H1 (cell line): Measurements from ENCODE around the gene LHPP. TPM values are rescaled to one million over a fixed set of nuclear protein-coding genes. Genes with fewer than 3 reads are reported as not detected.

Source experiments
- CTCF ChIA-PET: fragments of 300-600 bp; sonication (Branson Sonifier 250); formaldehyde crosslinking; loops from one replicate; lab custom pipeline; 2021; ENCODE audit not compliant: partially characterized antibody; lab: Charles Lee
- POLR2A ChIA-PET: fragments of 300-600 bp; sonication (Branson Sonifier 250); formaldehyde crosslinking; loops from one replicate; lab custom pipeline; 2021; ENCODE audit warnings: inconsistent platforms; ENCODE audit not compliant: partially characterized antibody; lab: Charles Lee
- DNase-seq, 2 experiments: peaks; one replicate each; pipeline versions ENCODE4 v3.0.0 to v3.0.0-alpha.2; 2010 to 2022; ENCODE audit warnings: low spot score in 2 of 2, low read depth in 1 of 2, mixed read lengths in 1 of 2
- FAIRE-seq: peaks from 2 replicates; lab custom pipeline; 2011; peaks lifted over from hg19 to GRCh38; lab: Jason Lieb, UNC
- H2AFZ ChIP-seq: 2 replicates; pipeline ENCODE4 v1.8.1; 2012; ENCODE audit warnings: low read length, inconsistent platforms
- H2AK5ac ChIP-seq: 2 replicates; pipeline ENCODE4 v1.6.1; 2013; ENCODE audit warnings: low read depth, low read length
- H2BK120ac ChIP-seq: replicated peaks from 2 replicates; pipeline ENCODE3; 2013; ENCODE audit warnings: low read depth, low read length, inconsistent platforms
- H2BK12ac ChIP-seq: 2 replicates; pipeline ENCODE4 v1.6.1; 2013; ENCODE audit warnings: low read depth, low read length
- H2BK15ac ChIP-seq: 2 replicates; pipeline ENCODE4 v1.6.1; 2013; ENCODE audit warnings: low read length
- H2BK20ac ChIP-seq: 2 replicates; pipeline ENCODE4 v1.6.1; 2013; ENCODE audit warnings: low read length
- H2BK5ac ChIP-seq: 2 replicates; pipeline ENCODE4 v1.6.1; 2013; ENCODE audit warnings: low read depth, low read length
- H3K14ac ChIP-seq: 2 replicates; pipeline ENCODE4 v1.6.1; 2013; ENCODE audit warnings: inconsistent platforms; ENCODE audit not compliant: insufficient read length
- H3K18ac ChIP-seq: 2 replicates; pipeline ENCODE4 v1.6.1; 2013; ENCODE audit warnings: low read length; ENCODE audit errors: extremely low read depth
- H3K23ac ChIP-seq: 2 replicates; pipeline ENCODE4 v1.6.1; 2013; ENCODE audit warnings: inconsistent platforms; ENCODE audit not compliant: insufficient read length
- H3K23me2 ChIP-seq: 2 replicates; pipeline ENCODE4 v1.6.1; 2013; ENCODE audit warnings: low read depth, low read length
- H3K27ac ChIP-seq: 2 replicates; pipeline ENCODE4 v1.6.1; 2011; ENCODE audit warnings: low read depth, low read length, inconsistent platforms
- H3K27me3 ChIP-seq, 4 experiments: replicated peaks in 1 of 4; 1 replicate in 1 of 4; 2 replicates in 3 of 4; pipeline versions ENCODE4 v1.6.1 to v1.8.1; 2011 to 2013; ENCODE audit warnings: low read length in 3 of 4, mild to moderate bottlenecking in 3 of 4, inconsistent platforms in 2 of 4, mixed read lengths in 2 of 4, moderate library complexity in 1 of 4; ENCODE audit not compliant: control insufficient read depth in 3 of 4, insufficient read depth in 3 of 4; ENCODE audit errors: extremely low read depth in 1 of 4
- H3K36me3 ChIP-seq, 4 experiments: 2 replicates each; pipeline versions ENCODE4 v1.6.1 to v1.8.1; 2011 to 2013; ENCODE audit warnings: mild to moderate bottlenecking in 4 of 4, low read length in 3 of 4, moderate library complexity in 2 of 4, control low read depth in 1 of 4, inconsistent platforms in 1 of 4; ENCODE audit not compliant: insufficient read depth in 4 of 4, control insufficient read depth in 2 of 4
- H3K4ac ChIP-seq: replicated peaks from 2 replicates; pipeline ENCODE3; 2013; ENCODE audit warnings: low read length, low read depth, mixed read lengths, inconsistent platforms; ENCODE audit not compliant: insufficient read length
- H3K4me1 ChIP-seq, 4 experiments: replicated peaks in 1 of 4; 1 replicate in 1 of 4; 2 replicates in 3 of 4; pipeline versions ENCODE4 v1.6.1 to v1.8.1; 2011 to 2013; ENCODE audit warnings: low read length in 3 of 4, inconsistent platforms in 2 of 4, mixed read lengths in 1 of 4; ENCODE audit not compliant: insufficient read depth in 4 of 4, control insufficient read depth in 3 of 4
- H3K4me2 ChIP-seq, 2 experiments: 2 replicates each; pipeline versions ENCODE4 v1.6.1 to v1.8.1; 2011 to 2013; ENCODE audit warnings: low read depth in 2 of 2, low read length in 2 of 2, control low read depth in 1 of 2, inconsistent platforms in 1 of 2, mild to moderate bottlenecking in 1 of 2; ENCODE audit not compliant: insufficient read depth in 1 of 2
- H3K4me3 ChIP-seq, 4 experiments: fragments of 200-600, 300-600 bp in 1 of 4; sonication (generic), shearing (Covaris generic), sonication (Bioruptor Twin) in 1 of 4; 2 replicates each; pipeline versions ENCODE4 v1.5.1 to v1.8.1; 2011 to 2016; ENCODE audit warnings: low read length in 4 of 4, low read depth in 3 of 4, control low read depth in 2 of 4, inconsistent platforms in 2 of 4, mild to moderate bottlenecking in 2 of 4, mixed read lengths in 1 of 4, moderate library complexity in 1 of 4; ENCODE audit not compliant: insufficient read depth in 2 of 4; ENCODE audit errors: extremely low read depth in 1 of 4
- H3K56ac ChIP-seq: replicated peaks from 2 replicates; pipeline ENCODE3; 2013; ENCODE audit warnings: low read depth, mild to moderate bottlenecking, mixed read lengths, low read length, inconsistent platforms; ENCODE audit not compliant: insufficient read length
- H3K79me1 ChIP-seq: 2 replicates; pipeline ENCODE4 v1.6.1; 2013; ENCODE audit warnings: low read depth, low read length, control low read depth
- H3K79me2 ChIP-seq, 2 experiments: 2 replicates each; pipeline versions ENCODE4 v1.6.1 to v1.8.1; 2012 to 2013; ENCODE audit warnings: low read length in 2 of 2, mild to moderate bottlenecking in 2 of 2, inconsistent platforms in 1 of 2; ENCODE audit not compliant: insufficient read depth in 2 of 2, control insufficient read depth in 1 of 2
- H3K9ac ChIP-seq, 4 experiments: replicated peaks in 1 of 4; 1 replicate in 1 of 4; 2 replicates in 3 of 4; pipeline versions ENCODE4 v1.6.1 to v1.8.1; 2011 to 2013; ENCODE audit warnings: low read depth in 3 of 4, low read length in 3 of 4, control low read depth in 2 of 4, mild to moderate bottlenecking in 2 of 4, moderate library complexity in 2 of 4, inconsistent platforms in 1 of 4; ENCODE audit errors: extremely low read depth in 1 of 4
- H3K9me3 ChIP-seq, 2 experiments: 2 replicates each; pipeline versions ENCODE4 v1.6.1 to v1.8.1; 2012 to 2013; ENCODE audit warnings: mild to moderate bottlenecking in 2 of 2, moderate library complexity in 2 of 2, control low read depth in 1 of 2, inconsistent platforms in 1 of 2, low read depth in 1 of 2, low read length in 1 of 2, mixed read lengths in 1 of 2; ENCODE audit not compliant: insufficient read depth in 2 of 2
- H4K20me1 ChIP-seq, 2 experiments: replicated peaks in 1 of 2; 2 replicates each; pipeline versions ENCODE3 to v1.8.1; 2011 to 2013; ENCODE audit warnings: inconsistent platforms in 2 of 2, low read length in 2 of 2, mild to moderate bottlenecking in 1 of 2; ENCODE audit not compliant: insufficient read depth in 2 of 2, control insufficient read depth in 1 of 2
- H4K5ac ChIP-seq: 2 replicates; pipeline ENCODE4 v1.6.1; 2013; ENCODE audit warnings: low read length, low read depth, mixed read lengths, inconsistent platforms; ENCODE audit not compliant: insufficient read length
- H4K8ac ChIP-seq: 2 replicates; pipeline ENCODE4 v1.8.0; 2013; ENCODE audit warnings: mild to moderate bottlenecking, moderate library complexity, low read length, inconsistent platforms; ENCODE audit not compliant: insufficient read depth; ENCODE audit errors: extremely low read depth
- H4K91ac ChIP-seq: replicated peaks from 2 replicates; pipeline ENCODE3; 2013; ENCODE audit warnings: low read length, mixed read lengths, inconsistent platforms; ENCODE audit not compliant: insufficient read length
- GABPA ChIP-seq: IDR thresholded peaks from 2 replicates; pipeline ENCODE4 v1.6.1; 2011; ENCODE audit warnings: mild to moderate bottlenecking, low read length, moderate library complexity, borderline replicate concordance; ENCODE audit not compliant: insufficient read depth
- KDM1A ChIP-seq: fragments of 200-600, 300-600 bp; sonication (generic); IDR thresholded peaks from 2 replicates; pipeline ENCODE4 v1.7.1; 2016; ENCODE audit warnings: mild to moderate bottlenecking, low read length, borderline replicate concordance
- MAFK ChIP-seq: IDR thresholded peaks from 2 replicates; pipeline ENCODE4 v1.6.1; 2012; ENCODE audit warnings: low read depth, mild to moderate bottlenecking, improper control_type of control experiment, low read length
- PHF8 ChIP-seq: fragments of 200-600 bp; sonication (generic); conservative IDR thresholded peaks from 2 replicates; pipeline ENCODE4 v1.7.1; 2012; ENCODE audit warnings: low read depth, mild to moderate bottlenecking, inconsistent platforms, low read length, moderate library complexity
- RXRA ChIP-seq: IDR thresholded peaks from 2 replicates; pipeline ENCODE4 v1.6.1; 2011; ENCODE audit warnings: low read depth, mild to moderate bottlenecking, low read length, moderate library complexity; ENCODE audit not compliant: insufficient read depth
- SIX5 ChIP-seq: IDR thresholded peaks from 2 replicates; pipeline ENCODE4 v1.6.1; 2011; ENCODE audit warnings: mild to moderate bottlenecking, low read depth, low read length
- SUZ12 ChIP-seq: fragments of 200-600 bp; sonication (generic); IDR thresholded peaks from 2 replicates; pipeline ENCODE4 v1.6.1; 2012; ENCODE audit warnings: mild to moderate bottlenecking, inconsistent platforms, low read length, moderate library complexity, mixed read lengths
- WGBS, 2 experiments: shearing (Covaris generic) in 1 of 2; methylation state at CpG; one replicate each; pipeline versions ENCODE4 v1.1.6 to v1.1.7; 2013 to 2015; ENCODE audit warnings: low lambda C conversion rate in 2 of 2, mixed read lengths in 2 of 2, inconsistent platforms in 1 of 2, low coverage in 1 of 2, missing lambda C conversion rate in 1 of 2; ENCODE audit not compliant: insufficient replicate concordance in 2 of 2, insufficient coverage in 1 of 2, insufficient read length in 1 of 2; ENCODE audit errors: extremely low coverage in 1 of 2, missing lambda C conversion rate in 1 of 2; 5-methylcytosine and 5-hydroxymethylcytosine counted together
- polyA plus RNA-seq, 7 experiments: library from polyadenylated mRNA; depleted of rRNA in 3 of 7; stranded (reverse) in 5 of 7; unstranded in 2 of 7; fragments of >200 nt in 5 of 7; fragments of 200-250 nt in 2 of 7; gene quantifications; 1 replicate in 5 of 7; 2 replicates in 1 of 7; 4 replicates in 1 of 7; pipeline versions ENCODE4 v1.2.1 to v1.2.3, GENCODE V29; 2011 to 2013; ENCODE audit warnings: missing spikeins in 2 of 7, mixed read lengths in 2 of 7
- total RNA-seq: library from RNA; stranded (reverse); fragmentation: NEBNext Ultra II Directional; extraction: Animal tissue kit (Norgen Biotek cat#: 25700); gene quantifications from 2 replicates; pipeline ENCODE4 v1.2.1, GENCODE V29; 2021

Gene LHPP
- total and polyA plus RNA-seq, 2 of the 8 experiments (the other 6 are each of a cell fraction or from before 2014, with no cell fraction given) = 26.0 to 45.0 TPM

- ChIA-PET POLR2A (interaction anchor here (1.0 kb wide), 1 partner anchor 71 kb away, joined by 3 read pairs; no protein-coding TSS in a partner anchor), CTCF (interaction anchor here (0.6 to 38.0 kb wide), 11 partner anchors 21 to 1843 kb away, joined by 3 to 681 read pairs (median 4); no protein-coding TSS in a partner anchor)
- H4K91ac ChIP-seq = no peak overlapping the region
- peaks cover 0 to 1% of the 10 kb centered on the region in 2 experiments for H4K20me1 ChIP-seq
- no peaks in the 10 kb centered on the region for H3K79me2 ChIP-seq
- H3K4ac ChIP-seq = no peak overlapping the region
- DNase-seq (no peak), FAIRE-seq (no peak)
- no peak overlapping the region for H3K27ac ChIP-seq
- H3K56ac ChIP-seq = no peak overlapping the region
- H4K5ac ChIP-seq = no peak overlapping the region
- H2BK20ac ChIP-seq = 0 out of 2 replicates have a peak overlapping the region, but pooled peaks have one; percentile 32
- H3K27me3 ChIP-seq = no peaks in the 10 kb centered on the region
- H2BK5ac ChIP-seq = peak overlapping the region; percentile 40; the same call in 1 of the 2 replicates
- H2BK12ac ChIP-seq = peak overlapping the region; percentile 60; the same call in 1 of the 2 replicates
- no peak overlapping the region for H2AFZ ChIP-seq
- H2BK120ac ChIP-seq = no peak overlapping the region
- H3K79me1 ChIP-seq = no peaks in the 10 kb centered on the region
- no peak overlapping the region for H2AK5ac ChIP-seq
- H3K18ac ChIP-seq = no peak overlapping the region; the same call in 1 of the 2 replicates
- peaks cover 0 to 19% (median 9%) of the 10 kb centered on the region in 4 experiments; a peak in 5 of 7 replicates for H3K4me1 ChIP-seq
- WGBS, 2 experiments = 67% methylated on average over 13 of the region's 18 CpGs; no CpG with 5 or more reads in 1 of the 2 experiments
- TF ChIP-seq SUZ12 (no peak), PHF8 (no peak), KDM1A (no peak), GABPA (0 out of 2 replicates have a peak, but pooled peaks have one; percentile 62), RXRA (no peak), MAFK (no peak), SIX5 (no peak)
- H3K4me2 ChIP-seq = no peak overlapping the region
- 0 out of 2 replicates have a peak overlapping the region, but pooled peaks have one; percentile 26 for H4K8ac ChIP-seq
- no peak overlapping the region; the same call in 1 of the 2 replicates for H2BK15ac ChIP-seq
- no peak overlapping the region for H3K9ac ChIP-seq
- no peak overlapping the region for H3K14ac ChIP-seq
- no peaks in the 10 kb centered on the region for H3K9me3 ChIP-seq
- no peaks in the 10 kb centered on the region for H3K23me2 ChIP-seq
- H3K23ac ChIP-seq = no peak overlapping the region
- H3K4me3 ChIP-seq = no peak overlapping the region
- H3K36me3 ChIP-seq = no peaks in the 10 kb centered on the region
Observed at GRCh38 chr10:124535731-124536495, 74.3 kb downstream of the LHPP start.
